Activated CD8-positive, alpha-beta T cell treated with anti-CD3 and anti-CD28 coated beads, Interleukin-2, amount 10 ng/mL, durations not matched to agents 7 days and 5 days (primary cell): Measurements from ENCODE around the gene C4BPB. TPM values are rescaled to one million over a fixed set of nuclear protein-coding genes. Genes with fewer than 3 reads are reported as not detected.
"Not testable (repeated sequence)": the region's sequence is repeated elsewhere in the genome, so short reads cannot be mapped to it uniquely, and the experiment has no call there.

Experiments
- ATAC-seq: fragments of 150-1000 bp; cut with Tn5 transposase; one replicate; pipeline ENCODE4 v1.10.0; 2021; ENCODE audit warnings: moderate library complexity
- CTCF ChIA-PET: fragments of 350-600 bp; sonication (Branson Sonifier 250); formaldehyde crosslinking; loops from one replicate; lab custom pipeline; 2021; ENCODE audit warnings: antibody characterized with exemption; lab: Charles Lee
- POLR2A ChIA-PET: fragments of 350-600 bp; sonication (Branson Sonifier 250); formaldehyde crosslinking; loops from one replicate; lab custom pipeline; 2021; ENCODE audit warnings: antibody characterized with exemption; lab: Charles Lee
- DNase-seq: peaks from one replicate; pipeline ENCODE4 v3.0.0-alpha.2; 2020
- H3K27ac Mint-ChIP-seq: one replicate; pipeline ENCODE4 v1.8.0; 2021; ENCODE audit warnings: mild to moderate bottlenecking, mixed read lengths
- H3K27me3 Mint-ChIP-seq: one replicate; pipeline ENCODE4 v1.8.0; 2021; ENCODE audit warnings: low read depth, mixed read lengths
- H3K36me3 Mint-ChIP-seq: one replicate; pipeline ENCODE4 v1.8.0; 2021; ENCODE audit warnings: low read depth, mixed read lengths
- H3K4me1 Mint-ChIP-seq: one replicate; pipeline ENCODE4 v1.8.0; 2021; ENCODE audit warnings: low read depth, mixed read lengths
- H3K4me3 Mint-ChIP-seq: one replicate; pipeline ENCODE4 v1.8.0; 2021; ENCODE audit warnings: mild to moderate bottlenecking, mixed read lengths
- H3K9me3 Mint-ChIP-seq: one replicate; pipeline ENCODE4 v1.8.0; 2022; ENCODE audit warnings: mixed read lengths; ENCODE audit not compliant: insufficient read depth
- total RNA-seq, 2 experiments: library from RNA; stranded (reverse); gene quantifications; one replicate each; pipeline ENCODE4 v1.2.3, GENCODE V29; 2021

The C4BPB gene
- 1 to 10 TPM; 1.7 to 3.2 TPM for total RNA-seq

- POLR2A ChIA-PET, result interaction anchor here (1.0 to 2.1 kb wide), 2 partner anchors 233 to 247 kb away, joined by 4 to 13 read pairs; partner anchors contain the start of gene CD55
- CTCF ChIA-PET, result interaction anchor here (0.7 to 2.7 kb wide), 10 partner anchors 9 to 477 kb away, joined by 3 to 17 read pairs (median 3); partner anchors contain the start of gene CD55
- DNase-seq, result peak; percentile 45
- Mint-ChIP-seq H3K27me3 (peaks cover 4% of the 10 kb centered on the region), H3K36me3 (no peaks in the 10 kb centered on the region), H3K27ac (peak within 1 kb of the TSS; percentile 92), H3K4me3 (peak within 1 kb of the TSS; percentile 81), H3K4me1 (peaks cover 36% of the 10 kb centered on the region), H3K9me3 (no peaks in the 10 kb centered on the region)
- ATAC-seq, result peak; percentile 59
Observed at GRCh38 chr1:207088701-207089626, at the start of gene C4BPB. TSS of gene C4BPB (plus strand) at chr1:207088860. CDS start at chr1:207089532, 672 bp downstream.

- ATAC-seq (peak; percentile 39), DNase-seq (no peak)
- H3K4me1 Mint-ChIP-seq, result no peaks in the 10 kb centered on the region
- ChIA-PET CTCF (interaction anchor here (0.8 to 1.1 kb wide), 4 partner anchors 13 to 485 kb away, joined by 3 to 4 read pairs (median 3); no protein-coding TSS in a partner anchor), POLR2A (no interaction called here)
- H3K9me3 Mint-ChIP-seq, result no peaks in the 10 kb centered on the region
- peaks cover 11% of the 10 kb centered on the region for H3K27me3 Mint-ChIP-seq
- H3K36me3 Mint-ChIP-seq, result peaks cover 9% of the 10 kb centered on the region
- H3K4me3 Mint-ChIP-seq, result no peak overlapping the region
- no peak overlapping the region for H3K27ac Mint-ChIP-seq
Observed at GRCh38 chr1:207039380-207040180, 49.1 kb upstream of the C4BPB start.

- ATAC-seq, result no peak
- H3K36me3 Mint-ChIP-seq, result peaks cover 13% of the 10 kb centered on the region
- POLR2A ChIA-PET, result interaction anchor here (0.7 kb wide), 1 partner anchor 27 kb away, joined by 3 read pairs; no protein-coding TSS in a partner anchor
- no peak overlapping the region for H3K4me3 Mint-ChIP-seq
- peaks cover 9% of the 10 kb centered on the region for H3K27me3 Mint-ChIP-seq
- no peak for DNase-seq
- CTCF ChIA-PET, result interaction anchor here (0.8 to 1.1 kb wide), 4 partner anchors 14 to 486 kb away, joined by 3 to 4 read pairs (median 3); no protein-coding TSS in a partner anchor
- no peaks in the 10 kb centered on the region for H3K4me1 Mint-ChIP-seq
- H3K9me3 Mint-ChIP-seq, result no peaks in the 10 kb centered on the region
- no peak overlapping the region for H3K27ac Mint-ChIP-seq
Observed at GRCh38 chr1:207040181-207040533, 48.5 kb upstream of the C4BPB start.

- H3K27ac Mint-ChIP-seq, POLR2A ChIA-PET: not testable (repeated sequence)
Observed at GRCh38 chr1:207041397-207041796, 47.3 kb upstream of the C4BPB start.

GRCh38 chr1:207045453-207045852 lies 43.2 kb upstream of the C4BPB start:
- Mint-ChIP-seq H3K4me3 (no peak overlapping the region), H3K27me3 (no peaks in the 10 kb centered on the region), H3K36me3 (peaks cover 44% of the 10 kb centered on the region), H3K4me1 (peaks cover 28% of the 10 kb centered on the region), H3K9me3 (no peaks in the 10 kb centered on the region), H3K27ac (no peak overlapping the region)
- POLR2A ChIA-PET, result no interaction called here
- DNase-seq, result no peak
- no peak for ATAC-seq
- CTCF ChIA-PET, result interaction anchor here (0.8 to 6.9 kb wide), 3 partner anchors 36 to 454 kb away, joined by 3 to 67 read pairs (median 3); no protein-coding TSS in a partner anchor

More at GRCh38 chr1:207041397-207041796, 47.3 kb upstream of the C4BPB start:
- CTCF ChIA-PET, result interaction anchor here (1.2 kb wide), 1 partner anchor 364 kb away, joined by 4 read pairs; no protein-coding TSS in a partner anchor
- H3K27me3 Mint-ChIP-seq, H3K9me3 Mint-ChIP-seq, H3K4me1 Mint-ChIP-seq, DNase-seq, H3K4me3 Mint-ChIP-seq, ATAC-seq: not testable (repeated sequence)
- H3K36me3 Mint-ChIP-seq, result peaks cover 18% of the 10 kb centered on the region

- H3K4me1 Mint-ChIP-seq, result peaks cover 44% of the 10 kb centered on the region
- CTCF ChIA-PET, result interaction anchor here (1.2 to 6.9 kb wide), 6 partner anchors 23 to 357 kb away, joined by 3 to 67 read pairs (median 9); no protein-coding TSS in a partner anchor
- no peaks in the 10 kb centered on the region for H3K27me3 Mint-ChIP-seq
- no peaks in the 10 kb centered on the region for H3K9me3 Mint-ChIP-seq
- peaks cover 43% of the 10 kb centered on the region for H3K36me3 Mint-ChIP-seq
- DNase-seq (no peak), ATAC-seq (no peak)
- POLR2A ChIA-PET, result no interaction called here
- no peak overlapping the region for H3K27ac Mint-ChIP-seq
- H3K4me3 Mint-ChIP-seq, result no peak overlapping the region
Observed at GRCh38 chr1:207047505-207047904, 41.2 kb upstream of the C4BPB start.

- no peaks in the 10 kb centered on the region for H3K27me3 Mint-ChIP-seq
- H3K9me3 Mint-ChIP-seq, result no peaks in the 10 kb centered on the region
- peaks cover 50% of the 10 kb centered on the region for H3K4me1 Mint-ChIP-seq
- ATAC-seq (no peak), DNase-seq (no peak)
- H3K4me3 Mint-ChIP-seq, result no peak overlapping the region
- H3K36me3 Mint-ChIP-seq, result peaks cover 38% of the 10 kb centered on the region
- H3K27ac Mint-ChIP-seq, result no peak overlapping the region
- CTCF ChIA-PET, result interaction anchor here (1.0 to 6.9 kb wide), 9 partner anchors 18 to 357 kb away, joined by 3 to 67 read pairs (median 5); no protein-coding TSS in a partner anchor
- POLR2A ChIA-PET, result no interaction called here
Observed at GRCh38 chr1:207048041-207048440, 40.6 kb upstream of the C4BPB start.

- Mint-ChIP-seq H3K27ac (peak overlapping the region; percentile 9), H3K4me1 (peaks cover 57% of the 10 kb centered on the region), H3K36me3 (peaks cover 35% of the 10 kb centered on the region), H3K27me3 (no peaks in the 10 kb centered on the region), H3K9me3 (no peaks in the 10 kb centered on the region), H3K4me3 (peak overlapping the region; percentile 5)
- ATAC-seq, result no peak
- ChIA-PET CTCF (interaction anchor here (1.0 to 6.9 kb wide), 9 partner anchors 12 to 124 kb away, joined by 3 to 67 read pairs (median 8); partner anchors contain the start of gene C4BPB), POLR2A (no interaction called here)
- no peak for DNase-seq
Observed at GRCh38 chr1:207049054-207049453, 39.6 kb upstream of the C4BPB start.

GRCh38 chr1:207049514-207049913 lies 39.1 kb upstream of the C4BPB start:
- Mint-ChIP-seq H3K36me3 (peaks cover 35% of the 10 kb centered on the region), H3K4me1 (peaks cover 59% of the 10 kb centered on the region), H3K27ac (no peak overlapping the region), H3K27me3 (no peaks in the 10 kb centered on the region), H3K9me3 (no peaks in the 10 kb centered on the region), H3K4me3 (peak overlapping the region; percentile 86)
- DNase-seq, result no peak
- no peak for ATAC-seq
- CTCF ChIA-PET, result interaction anchor here (0.8 to 6.9 kb wide), 23 partner anchors 12 to 452 kb away, joined by 3 to 67 read pairs (median 4); partner anchors contain the start of genes C1orf116 and C4BPB
- POLR2A ChIA-PET, result interaction anchor here (1.3 kb wide), 1 partner anchor 19 kb away, joined by 3 read pairs; no protein-coding TSS in a partner anchor

GRCh38 chr1:207049974-207050391 lies 38.7 kb upstream of the C4BPB start:
- H3K27me3 Mint-ChIP-seq, result no peaks in the 10 kb centered on the region
- peak; percentile 75 for DNase-seq
- peaks cover 64% of the 10 kb centered on the region for H3K4me1 Mint-ChIP-seq
- peak overlapping the region; percentile 86 for H3K4me3 Mint-ChIP-seq
- POLR2A ChIA-PET, result interaction anchor here (1.3 kb wide), 1 partner anchor 19 kb away, joined by 3 read pairs; no protein-coding TSS in a partner anchor
- CTCF ChIA-PET, result interaction anchor here (0.6 to 6.9 kb wide), 26 partner anchors 11 to 452 kb away, joined by 3 to 67 read pairs (median 4); partner anchors contain the start of genes C1orf116 and C4BPB
- H3K36me3 Mint-ChIP-seq, result peaks cover 31% of the 10 kb centered on the region
- H3K27ac Mint-ChIP-seq, result peak overlapping the region; percentile 84
- no peaks in the 10 kb centered on the region for H3K9me3 Mint-ChIP-seq
- peak; percentile 32 for ATAC-seq
